ENCODE measurements around the gene AGBL4.

GRCh38 chr1:48568501-48568900, 1455.3 kb downstream of the AGBL4 start:
- TF ChIP-seq SIN3A (IDR thresholded peaks at IDR 0.05; ENCODE audit: borderline replicate concordance, insufficient read depth, low read length) (no peak), REST (IDR thresholded peaks at IDR 0.05; ENCODE audit: insufficient read depth in 1 of 2, low read depth in 2 of 2, low read length in 2 of 2) (no peak), POLR2AphosphoS5 (IDR thresholded peaks at IDR 0.05; ENCODE audit: low read depth, low read length) (no peak)
